HG02642 (cell line): Measurements from ENCODE around the gene PODXL2.
A peak's percentile ranks its signal among the peaks of the same experiment; 100 is the strongest.

Experiments
- ATAC-seq: cut with Tn5 transposase; IDR thresholded peaks from one replicate; pipeline ENCODE4 v1.9.1; 2021; ENCODE audit warnings: mild to moderate bottlenecking; ENCODE audit not compliant: unreplicated experiment, poor library complexity

The PODXL2 gene

GRCh38 chr3:127628788-127629466 lies at the start of gene PODXL2:
TSS of gene PODXL2 (plus strand) at chr3:127629185. CDS start at chr3:127629220, 35 bp downstream.
- peak; percentile 62 for ATAC-seq

DNA sequence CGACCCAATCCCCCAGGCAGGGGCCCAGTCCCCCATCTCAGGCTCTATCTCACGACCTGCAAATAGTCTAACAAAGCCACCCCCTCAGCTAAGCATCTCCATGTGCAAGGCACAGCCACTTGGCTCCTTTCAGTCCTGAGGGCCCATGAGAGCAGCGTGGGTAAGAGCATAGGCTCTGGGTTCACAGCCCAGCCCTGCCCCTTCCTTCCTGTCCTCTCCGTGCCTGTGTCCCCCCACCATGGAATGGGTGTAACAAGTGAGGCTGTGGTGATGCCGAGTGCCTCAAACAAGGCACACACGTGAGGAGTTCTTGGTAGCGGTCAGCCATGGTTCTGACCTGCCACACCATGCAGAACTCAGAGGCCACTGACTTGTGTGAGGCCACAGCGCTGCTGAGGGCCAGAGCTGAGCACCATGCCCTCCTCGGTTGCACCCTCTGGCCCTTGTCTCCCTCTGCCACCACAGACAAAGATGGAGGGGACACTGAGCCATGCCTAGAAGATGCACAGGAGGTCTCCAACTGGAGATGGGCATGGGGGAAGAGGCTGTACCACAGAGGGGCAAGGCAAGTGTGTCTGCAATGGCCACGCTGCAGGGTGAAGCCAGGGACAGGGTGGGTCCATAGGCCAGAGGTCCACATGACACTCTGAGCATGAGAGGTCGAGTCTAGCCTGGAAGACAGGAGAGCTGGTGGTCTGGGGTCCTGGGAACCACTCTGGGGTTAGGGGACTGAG lies 48.5 kb upstream of the PODXL2 start:
- no peak for ATAC-seq

DNA sequence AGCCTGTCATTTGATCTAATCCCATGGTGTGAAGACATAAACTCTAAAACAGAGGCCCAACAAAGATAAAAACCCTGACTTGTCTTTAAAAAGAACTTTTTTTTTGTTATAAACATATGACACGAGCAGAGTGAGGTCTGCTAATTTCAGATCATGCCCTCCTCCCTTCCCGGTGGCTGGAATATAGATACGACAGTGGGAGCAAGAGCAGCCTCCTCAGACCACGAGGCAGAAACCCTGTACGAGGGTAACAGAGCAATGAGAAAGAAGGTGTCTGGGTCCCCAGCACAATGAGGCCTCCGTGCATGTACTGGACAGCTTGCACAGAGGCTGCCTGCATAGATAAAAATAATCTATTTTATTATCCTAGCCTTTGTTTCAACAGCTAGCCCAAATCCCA lies 44.3 kb upstream of the PODXL2 start:
- no peak for ATAC-seq

GRCh38 chr3:127585163-127585812 lies 43.7 kb upstream of the PODXL2 start:
- no peak for ATAC-seq

- ATAC-seq, result no peak
Measured at GRCh38 chr3:127585813-127586413, 43.1 kb upstream of the PODXL2 start.

DNA sequence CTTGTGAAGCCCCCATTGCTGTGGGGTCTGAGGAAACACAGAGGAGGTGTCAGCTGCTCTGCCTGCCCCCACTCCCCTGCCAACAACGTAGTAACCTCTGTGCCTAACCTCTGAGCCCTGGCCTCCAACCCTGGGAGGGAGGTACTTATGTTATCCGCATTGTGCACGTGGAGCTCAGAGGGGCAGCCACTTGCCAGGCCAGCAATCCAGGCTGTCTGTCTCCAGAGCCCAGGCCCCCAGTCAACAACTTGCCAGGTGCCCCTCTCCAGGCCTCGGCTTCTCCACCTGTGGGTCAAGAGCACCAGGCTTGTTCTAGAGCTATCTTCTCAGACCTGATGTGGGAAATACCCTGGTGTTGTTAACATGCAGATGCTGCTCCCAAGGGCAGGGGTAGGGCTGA lies 41.1 kb upstream of the PODXL2 start:
- ATAC-seq, result no peak

- no peak for ATAC-seq
Measured at GRCh38 chr3:127588806-127589577, 40.0 kb upstream of the PODXL2 start.

- peak; percentile 5 for ATAC-seq
Measured at GRCh38 chr3:127589600-127590281, 39.2 kb upstream of the PODXL2 start.

DNA sequence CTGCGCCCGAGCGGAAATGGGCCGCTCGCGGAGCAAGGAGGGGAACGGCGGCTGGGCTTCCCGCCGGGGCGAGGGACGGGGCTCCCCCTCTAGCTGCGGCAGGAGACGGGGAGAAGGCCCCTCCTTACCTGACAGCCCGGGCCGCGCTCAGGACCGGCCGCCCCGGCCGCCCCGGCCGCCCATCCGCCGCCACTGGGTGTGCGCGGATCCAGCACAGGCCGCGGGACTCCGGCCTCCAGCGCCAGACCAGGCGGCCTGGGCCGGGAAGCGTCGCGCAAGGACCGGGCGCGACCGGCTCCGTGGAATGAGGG lies 38.7 kb upstream of the PODXL2 start:
- ATAC-seq, result peak; percentile 43

- ATAC-seq, result peak; percentile 78
Measured at GRCh38 chr3:127590593-127591465, 38.2 kb upstream of the PODXL2 start, which contains the start of gene TPRA1. TSS of gene TPRA1 (minus strand) at chr3:127590733. CDS start at chr3:127580146, 10,587 bp downstream.

DNA sequence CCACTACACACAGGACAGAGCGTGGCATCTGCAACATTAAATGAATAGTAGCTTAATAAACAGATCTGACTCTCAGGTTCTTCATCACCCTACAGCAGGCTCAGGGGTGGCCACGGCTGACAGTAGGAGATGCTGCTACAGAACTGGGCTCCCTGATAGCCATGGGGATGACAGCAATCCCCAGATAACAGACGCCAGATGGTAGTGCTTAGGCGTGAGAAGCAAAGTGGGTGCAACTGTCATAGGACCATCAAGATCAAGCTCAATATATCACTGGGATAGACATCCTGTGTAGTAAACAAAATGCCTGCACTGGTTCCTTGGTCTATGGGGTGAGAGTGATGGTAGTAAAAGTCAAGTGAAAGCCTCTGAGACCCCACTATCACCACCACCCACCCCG lies 35.8 kb upstream of the PODXL2 start:
- no peak for ATAC-seq

DNA sequence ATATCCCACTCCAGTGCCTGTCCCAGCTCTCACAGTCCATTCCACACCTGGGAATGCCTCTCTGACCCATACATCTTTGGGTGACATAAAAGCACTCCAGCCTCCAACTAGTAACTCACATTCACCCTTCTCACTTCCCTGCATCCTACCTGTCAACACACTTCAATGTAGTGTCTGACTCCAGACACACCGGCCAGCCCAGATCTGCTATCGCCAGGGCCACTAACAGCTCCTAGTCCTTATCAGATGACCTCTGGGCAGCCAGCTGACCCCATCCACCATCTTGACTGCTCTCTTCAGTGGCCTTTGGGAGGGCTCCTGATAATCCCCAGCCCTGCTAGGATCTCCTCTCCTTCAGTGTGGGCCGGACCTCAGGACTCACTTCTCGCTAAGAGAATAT lies 33.7 kb upstream of the PODXL2 start:
- ATAC-seq, result no peak

- no peak for ATAC-seq
Measured at GRCh38 chr3:127597020-127597771, 31.8 kb upstream of the PODXL2 start.

GRCh38 chr3:127598841-127599570 lies 30.0 kb upstream of the PODXL2 start:
- ATAC-seq, result no peak

DNA sequence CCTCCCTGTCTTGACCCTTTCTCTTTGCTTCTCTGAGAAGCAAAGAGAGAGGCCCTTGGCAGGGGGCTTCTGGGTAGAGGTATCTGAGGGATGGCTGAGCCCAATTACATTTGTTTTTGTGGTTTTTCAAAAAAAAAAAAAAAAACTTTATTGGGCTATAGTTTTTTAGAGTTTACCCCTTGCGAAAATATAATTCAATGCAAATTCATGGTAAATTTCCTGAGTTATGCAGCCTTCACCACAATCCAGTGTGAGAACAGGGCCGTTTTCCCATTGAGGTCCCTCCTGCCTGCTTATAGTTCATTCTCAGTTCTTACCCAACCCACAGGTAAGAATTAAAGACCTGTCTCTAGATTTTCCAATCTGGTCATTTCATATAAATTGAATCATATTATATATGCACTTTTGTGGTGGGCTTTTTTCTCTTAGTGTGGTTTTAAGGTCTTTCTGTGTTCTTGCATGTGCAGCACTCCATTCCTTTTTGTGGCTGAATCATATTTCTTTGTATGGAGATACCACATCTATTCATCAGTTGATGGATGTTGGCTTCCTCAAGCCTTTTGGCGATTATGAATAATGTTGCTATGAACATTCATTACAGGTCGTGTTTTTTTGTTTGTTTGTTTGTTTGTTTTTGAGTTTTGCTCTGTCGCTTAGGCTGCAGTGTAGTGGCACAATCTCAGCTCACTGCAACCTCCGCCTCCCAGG lies 28.1 kb upstream of the PODXL2 start:
- ATAC-seq, result no peak

DNA sequence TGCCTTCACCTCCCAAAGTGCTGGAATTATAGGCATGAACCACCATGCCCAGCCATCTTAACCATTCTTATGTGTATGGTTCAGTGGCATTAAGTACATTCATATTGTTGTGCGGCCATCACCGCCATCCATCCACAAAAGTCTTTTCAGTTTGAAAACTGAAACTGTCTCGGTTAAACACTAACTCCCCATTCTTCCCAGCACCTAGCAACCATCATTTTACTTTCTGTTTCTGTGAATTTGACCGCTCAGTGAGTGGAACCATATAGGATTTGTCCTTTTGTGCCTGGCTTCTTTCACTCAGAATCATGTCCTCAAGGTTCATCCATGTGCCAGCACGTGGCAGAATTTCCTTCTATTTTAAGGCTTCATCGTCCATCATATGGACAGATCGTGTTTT lies 24.9 kb upstream of the PODXL2 start:
- no peak for ATAC-seq
